Left lobe of liver (tissue), 2 donors: Measurements from ENCODE around the gene GTSF1L. TPM values are rescaled to one million over a fixed set of nuclear protein-coding genes. Genes with fewer than 3 reads are reported as not detected.

Experiments
- ATAC-seq: fragments of 200-7000 bp; cut with Tn5 transposase; one replicate; pipeline ENCODE4 v1.9.1; 2020; ENCODE audit warnings: mild to moderate bottlenecking, moderate library complexity
- DNase-seq: peaks from one replicate; pipeline ENCODE4 v3.0.0-alpha.2; 2020; ENCODE audit warnings: low spot score
- total RNA-seq: library from RNA; stranded (reverse); gene quantifications from one replicate; pipeline ENCODE4 v1.2.1, GENCODE V29; 2021
- donor health status: DM: no; HTN: no; CAD: no; lungs with moderate emphysema.
- donor health status: DM: no; HTN: yes; CAD: no.

Gene GTSF1L
- total RNA-seq, 1 donor from 2014 or later, result not detected

DNA sequence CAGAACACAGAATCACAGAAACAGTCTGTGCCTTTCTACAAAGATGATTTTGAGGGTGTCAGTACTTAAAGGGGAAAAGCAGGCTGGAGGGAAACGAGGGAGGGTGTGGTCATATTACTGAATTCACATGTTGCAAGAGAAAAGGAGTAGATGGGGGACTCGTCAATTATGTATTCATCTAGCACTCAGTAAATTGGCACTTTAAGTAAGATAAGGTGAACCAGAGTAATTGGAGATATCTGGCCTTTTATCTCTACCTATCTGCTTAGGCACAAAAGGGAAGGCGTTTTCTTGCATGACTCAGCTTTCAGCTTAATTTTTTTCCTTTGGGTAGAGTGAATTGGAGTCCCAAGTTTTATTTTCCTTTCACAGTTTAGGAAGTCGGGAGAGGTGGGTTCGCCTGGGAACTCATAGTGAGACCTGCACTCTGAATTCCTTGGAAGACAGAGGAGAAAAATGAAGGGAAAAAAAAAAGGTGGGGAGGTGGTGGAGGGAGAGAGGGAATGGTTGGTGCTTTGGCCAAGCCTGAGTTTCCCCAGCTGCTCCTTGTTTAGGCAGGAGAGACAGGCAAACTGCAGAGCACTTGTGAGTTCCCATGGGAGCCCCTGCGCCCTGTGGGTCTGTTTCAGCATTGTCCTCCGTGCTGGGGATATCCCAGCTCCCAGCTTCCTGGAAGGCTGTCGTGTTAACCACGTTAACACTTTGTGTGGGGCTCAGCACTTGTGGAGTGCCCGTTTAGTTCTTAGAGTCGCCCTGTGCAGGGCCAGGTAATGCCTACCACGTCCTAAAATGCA, 19.7 kb upstream of the GTSF1L start:
- ATAC-seq (no peak), DNase-seq (no peak)

GRCh38 chr20:43744966-43745730, 18.3 kb upstream of the GTSF1L start:
- ATAC-seq, result no peak
- no peak for DNase-seq

- ATAC-seq, result no peak
- DNase-seq, result no peak
Observed at GRCh38 chr20:43744151-43744611, 17.4 kb upstream of the GTSF1L start.

DNA sequence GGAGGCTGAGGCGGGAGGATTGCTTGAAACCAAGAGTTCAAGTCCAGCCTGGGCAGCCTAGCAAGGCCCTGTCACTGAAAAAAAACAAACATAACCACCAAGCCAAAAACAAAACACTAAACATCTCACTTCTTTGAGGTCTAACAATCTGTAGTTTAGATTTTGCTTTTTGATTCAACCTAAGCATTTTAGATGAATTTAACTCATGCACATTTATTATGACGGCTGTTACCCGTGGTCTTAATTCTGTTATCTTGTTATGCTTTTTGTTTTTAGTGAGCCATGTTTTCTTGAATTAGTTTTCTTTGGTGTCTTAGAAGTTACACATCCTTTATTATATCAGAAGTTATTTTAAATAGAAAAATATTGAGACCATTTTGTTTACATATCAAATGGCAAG, 13.8 kb upstream of the GTSF1L start:
- ATAC-seq (no peak), DNase-seq (no peak)

DNA sequence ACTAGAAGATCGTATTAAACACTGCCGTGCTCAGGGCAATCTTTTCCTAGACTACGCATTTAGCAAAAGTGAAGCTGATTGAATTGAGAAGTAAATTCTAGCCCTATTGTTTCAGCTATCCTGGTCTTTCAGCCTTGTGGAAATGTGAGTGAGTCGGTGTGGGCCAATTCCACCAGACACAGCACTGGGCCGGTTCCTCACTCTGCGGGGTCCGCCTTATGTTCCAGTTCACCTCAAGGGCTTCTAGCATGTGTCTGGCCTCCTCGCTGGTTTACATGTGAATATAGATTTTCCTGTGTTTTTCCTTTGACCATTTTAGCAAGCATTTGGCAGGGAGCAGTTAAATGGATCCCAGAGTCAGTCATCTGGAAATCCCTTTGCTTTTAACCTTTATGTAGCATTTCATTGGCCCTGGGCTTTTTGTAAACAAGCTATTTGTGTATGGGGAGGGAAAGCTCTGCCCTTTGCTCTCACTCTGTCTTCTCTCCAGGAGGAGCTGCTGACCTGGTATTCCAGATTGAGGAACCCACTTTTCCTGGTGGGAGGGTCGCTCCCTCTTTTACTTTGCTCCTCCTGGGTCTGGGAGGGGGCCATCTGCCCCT, 12.4 kb upstream of the GTSF1L start:
- DNase-seq, result no peak
- ATAC-seq, result peak; percentile 93

- ATAC-seq, result no peak
- DNase-seq, result no peak
Observed at GRCh38 chr20:43737925-43738324, 11.1 kb upstream of the GTSF1L start.

- ATAC-seq, result no peak
- no peak for DNase-seq
Observed at GRCh38 chr20:43736588-43737158, 9.9 kb upstream of the GTSF1L start.

DNA sequence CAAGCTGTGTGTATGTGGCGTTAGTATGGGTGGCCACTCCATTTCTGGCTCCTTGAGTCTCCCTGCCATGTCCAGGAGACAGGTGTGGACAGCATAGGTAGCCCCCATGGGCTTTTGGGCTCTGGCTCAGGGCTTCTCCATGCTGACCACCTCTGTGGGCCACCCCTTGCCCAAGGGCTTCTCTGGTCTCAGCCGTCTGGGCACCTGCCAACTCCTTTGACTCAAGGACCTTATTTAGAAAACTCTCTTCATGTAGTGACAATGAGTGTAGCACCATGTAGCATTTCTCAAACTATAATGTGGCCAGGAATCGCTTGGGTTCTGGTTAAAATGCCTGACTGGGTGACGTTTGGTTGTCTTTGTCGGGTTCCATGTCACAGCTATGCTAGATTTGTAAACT, 5.1 kb upstream of the GTSF1L start:
- no peak for DNase-seq
- no peak for ATAC-seq

DNA sequence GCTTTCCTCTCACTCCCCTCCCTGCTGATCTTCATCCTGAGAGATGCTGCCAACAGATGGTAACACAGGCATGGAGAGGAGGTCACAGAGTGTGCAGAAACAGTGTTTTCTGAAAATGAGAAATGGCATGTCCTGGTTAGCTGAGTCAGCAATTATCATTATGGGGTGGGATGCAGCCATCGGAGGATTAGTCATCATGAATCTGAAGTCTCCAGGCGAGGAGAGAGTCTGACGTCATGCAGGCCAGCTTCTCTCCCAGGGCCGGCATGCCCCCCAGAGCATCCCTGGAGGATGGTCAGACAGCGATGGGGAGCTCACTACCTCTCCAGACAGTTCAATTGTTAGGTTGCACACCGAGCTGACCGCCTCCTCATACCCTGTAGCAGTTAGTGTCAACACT, 4.7 kb upstream of the GTSF1L start:
- ATAC-seq (no peak), DNase-seq (no peak)

GRCh38 chr20:43728686-43729255, 2.0 kb upstream of the GTSF1L start:
- ATAC-seq, result no peak
- DNase-seq, result no peak

DNA sequence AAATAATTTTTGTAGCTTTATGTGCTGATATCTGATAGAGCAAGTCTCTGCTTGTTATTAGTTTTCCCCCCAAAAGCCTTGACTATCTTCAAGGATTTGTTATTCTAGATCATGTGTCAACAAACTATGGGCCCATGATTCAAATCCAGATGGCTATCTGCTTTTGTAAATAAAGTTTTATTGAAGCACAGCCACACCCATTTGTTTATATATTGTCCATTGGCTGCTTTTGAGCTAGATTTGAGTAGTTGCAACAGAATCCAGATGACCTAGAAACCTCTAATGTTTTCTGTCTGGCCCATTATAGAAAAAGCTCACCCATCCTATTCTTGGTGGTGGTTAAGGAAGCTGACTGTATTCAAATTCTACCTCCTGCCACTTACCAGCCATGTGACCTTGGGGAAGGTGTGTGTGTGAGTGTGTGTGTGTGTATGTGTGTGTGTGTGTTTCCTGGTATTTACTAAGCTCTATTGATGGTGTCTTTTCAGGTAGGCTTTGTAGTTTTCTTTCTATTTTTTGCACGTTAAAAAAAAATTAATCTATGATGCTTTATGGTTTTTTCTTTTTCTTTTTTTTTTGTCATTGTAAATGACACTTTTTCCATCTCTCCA, 1.3 kb upstream of the GTSF1L start:
- ATAC-seq, result no peak

GRCh38 chr20:43726333-43726732, 469 bp downstream of the GTSF1L start:
- no peak for ATAC-seq
- no peak for DNase-seq

More for the DNA sequence above, 1.3 kb upstream of the GTSF1L start:
- DNase-seq, result no peak

- DNase-seq (no peak), ATAC-seq (peak; percentile 38)
Observed at GRCh38 chr20:43725666-43726065, 1.1 kb downstream of the GTSF1L start.

DNA sequence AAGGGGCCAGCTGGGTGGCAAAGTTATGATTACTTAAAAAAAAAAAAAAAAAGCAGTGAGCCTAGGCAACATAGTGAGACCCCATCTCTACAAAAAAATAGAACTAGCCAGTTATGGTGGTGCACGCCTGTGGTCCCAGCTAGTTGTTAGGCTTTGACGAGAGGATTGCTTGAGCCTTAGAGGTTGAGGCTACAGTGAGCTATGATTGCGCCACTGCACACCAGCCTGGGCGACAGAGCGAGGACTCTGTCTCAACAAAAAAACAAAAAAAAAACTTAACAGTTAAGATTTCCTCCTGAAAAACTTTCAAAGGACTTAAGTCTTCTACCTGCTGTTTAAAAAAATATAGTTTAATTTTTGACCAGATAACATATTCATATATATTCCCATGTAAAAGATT, 2.4 kb downstream of the GTSF1L start:
- no peak for DNase-seq

DNA sequence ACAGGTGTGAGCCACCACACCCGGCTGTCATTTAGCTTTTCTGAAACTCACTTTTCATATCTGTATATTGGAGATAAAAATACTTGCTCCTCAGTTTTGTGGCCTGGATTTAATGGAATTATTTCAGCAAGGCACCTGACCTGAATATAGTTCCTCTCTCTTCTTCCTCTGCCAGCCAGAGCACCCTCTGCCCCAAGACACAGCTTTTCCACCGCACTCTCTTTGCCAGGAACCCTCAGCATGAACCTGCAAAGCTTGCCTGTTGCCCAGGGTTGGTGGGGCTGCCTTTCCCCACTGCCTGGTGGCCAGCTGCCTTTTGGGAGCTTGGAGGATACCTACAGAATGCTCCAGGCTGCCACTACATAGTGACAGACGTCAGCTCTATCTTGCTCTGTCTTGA, 3.1 kb downstream of the GTSF1L start:
- no peak for DNase-seq
- ATAC-seq, result no peak

More for the DNA sequence above, 2.4 kb downstream of the GTSF1L start:
- ATAC-seq, result no peak

DNA sequence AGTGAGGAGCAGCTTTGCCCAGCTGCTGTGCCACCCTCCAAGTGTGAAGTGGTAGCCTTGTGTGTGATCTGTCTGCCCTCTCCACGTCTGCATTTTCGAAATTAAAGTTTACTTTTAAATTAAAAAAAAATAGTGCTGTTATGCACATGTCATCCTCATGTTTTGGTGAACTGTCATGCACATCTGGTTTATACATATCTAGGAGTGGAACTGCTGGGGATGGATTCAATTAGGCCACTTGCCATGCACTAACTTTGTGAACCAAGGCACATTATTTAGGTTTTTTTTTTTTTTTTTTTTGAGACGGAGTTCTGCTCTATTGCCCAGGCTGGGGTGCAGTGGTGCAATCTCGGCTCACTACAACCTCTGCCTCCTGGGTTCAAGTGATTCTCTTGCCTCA, 3.6 kb downstream of the GTSF1L start:
- DNase-seq, result no peak
- ATAC-seq, result no peak

- ATAC-seq (no peak), DNase-seq (no peak)
Observed at GRCh38 chr20:43722153-43722505, 4.7 kb downstream of the GTSF1L start.

DNA sequence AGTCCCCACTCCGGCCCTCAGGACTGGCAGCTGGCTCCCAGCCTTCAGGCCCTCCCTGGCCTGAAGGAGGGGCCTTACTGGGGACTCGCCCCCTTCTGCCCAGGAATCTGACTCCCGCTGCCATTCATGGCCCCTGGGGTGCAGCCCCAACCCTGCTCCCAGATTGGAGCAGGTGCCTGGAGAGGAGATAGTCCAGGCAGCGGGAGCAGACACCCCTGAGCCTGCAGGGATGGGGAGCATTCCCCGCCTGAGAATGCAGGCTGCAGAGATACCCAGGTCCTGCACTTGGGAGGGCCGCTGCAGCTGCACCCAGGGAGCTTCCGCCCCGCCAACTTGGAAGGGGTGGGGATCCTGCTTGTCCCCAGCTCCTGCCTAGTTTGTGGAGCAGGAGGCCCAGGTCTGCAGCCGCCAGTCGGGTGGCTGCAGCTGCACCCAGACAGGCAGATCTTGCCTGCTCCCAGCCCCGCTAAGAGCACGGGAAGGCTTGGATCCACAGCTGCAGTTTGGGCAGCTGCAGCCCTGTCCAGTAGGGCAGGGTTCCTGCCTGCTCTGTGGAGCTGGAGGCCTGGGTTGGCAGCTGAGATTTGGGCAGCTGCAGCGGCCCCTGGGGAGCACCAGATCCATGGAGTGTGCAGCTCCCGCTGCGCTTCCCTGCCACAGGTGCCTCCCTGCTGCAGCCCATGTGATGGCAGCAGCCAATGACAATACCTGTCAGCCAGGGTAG, 5.2 kb downstream of the GTSF1L start:
- no peak for DNase-seq
- no peak for ATAC-seq

DNA sequence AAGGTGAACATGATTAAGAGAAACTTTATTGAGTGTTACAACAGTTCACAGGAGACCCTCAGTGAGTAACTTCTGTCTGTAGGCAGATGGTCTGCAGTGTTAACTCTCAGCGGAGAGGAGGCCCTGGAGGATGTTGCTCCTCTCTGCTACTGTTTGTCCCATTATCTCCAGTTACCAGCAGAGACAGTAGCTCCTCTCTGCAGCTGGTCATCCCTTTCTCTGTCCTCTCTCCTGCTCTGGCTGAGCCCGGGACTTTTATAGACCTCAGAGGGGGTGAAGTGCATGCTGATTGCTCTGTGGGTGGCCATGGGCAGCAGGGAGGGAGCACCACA, 5.7 kb downstream of the GTSF1L start:
- ATAC-seq, result no peak
- DNase-seq, result no peak

- ATAC-seq (no peak), DNase-seq (no peak)
Observed at GRCh38 chr20:43720007-43720406, 6.8 kb downstream of the GTSF1L start.
